HG03457 (cell line): ENCODE measurements around the gene IL19.
"Not testable (repeated sequence)": the region's sequence is repeated elsewhere in the genome, so short reads cannot be mapped to it uniquely, and the experiment has no call there.

Experiments used
- ATAC-seq: cut with Tn5 transposase; IDR thresholded peaks from one replicate; pipeline ENCODE4 v1.9.1; 2021; ENCODE audit warnings: moderate number of reproducible peaks; ENCODE audit not compliant: unreplicated experiment

IL19 gene

GRCh38 chr1:206853696-206854095 is 83.1 kb downstream of the IL19 start:
- not testable (repeated sequence) for ATAC-seq

- no peak for ATAC-seq
Measured at GRCh38 chr1:206854401-206855129, 84.0 kb downstream of the IL19 start.

GRCh38 chr1:206855859-206856258 is 85.3 kb downstream of the IL19 start:
- no peak for ATAC-seq

- ATAC-seq = no peak
Measured at GRCh38 chr1:206856674-206857464, 86.3 kb downstream of the IL19 start.

- no peak for ATAC-seq
Measured at GRCh38 chr1:206859082-206859521, 88.5 kb downstream of the IL19 start.

- no peak for ATAC-seq
Measured at GRCh38 chr1:206860165-206860564, 89.6 kb downstream of the IL19 start.

- no peak for ATAC-seq
Measured at GRCh38 chr1:206863266-206863665, 92.7 kb downstream of the IL19 start.

GRCh38 chr1:206864939-206865671 is 94.5 kb downstream of the IL19 start, which contains the start of gene IL20:
TSS of gene IL20 (plus strand) at chr1:206865623. CDS start at chr1:206865853, 230 bp downstream.
- no peak for ATAC-seq

- ATAC-seq = no peak
Measured at GRCh38 chr1:206866062-206866461, 95.5 kb downstream of the IL19 start.

GRCh38 chr1:206867239-206867638 is 96.7 kb downstream of the IL19 start:
- ATAC-seq = no peak

- ATAC-seq = no peak
Measured at GRCh38 chr1:206867716-206868115, 97.1 kb downstream of the IL19 start.

GRCh38 chr1:206868264-206868663 is 97.7 kb downstream of the IL19 start:
- no peak for ATAC-seq

GRCh38 chr1:206872139-206872538 is 101.6 kb downstream of the IL19 start:
- no peak for ATAC-seq

- ATAC-seq = no peak
Measured at GRCh38 chr1:206873603-206874188, 103.1 kb downstream of the IL19 start.

- no peak for ATAC-seq
Measured at GRCh38 chr1:206875752-206876377, 105.3 kb downstream of the IL19 start.

GRCh38 chr1:206878456-206878855 is 107.9 kb downstream of the IL19 start:
- ATAC-seq = no peak

GRCh38 chr1:206880314-206880713 is 109.7 kb downstream of the IL19 start:
- no peak for ATAC-seq

- ATAC-seq = no peak
Measured at GRCh38 chr1:206882555-206882954, 112.0 kb downstream of the IL19 start.

- ATAC-seq = no peak
Measured at GRCh38 chr1:206883160-206883559, 112.6 kb downstream of the IL19 start.

GRCh38 chr1:206883876-206884275 is 113.3 kb downstream of the IL19 start:
- ATAC-seq = no peak
